Activated gamma-delta T cell treated with anti-CD3 and anti-CD28 coated beads, Interleukin-2, amount 50 U/mL, for 16 hours (primary cell): ENCODE data around the gene RASA3.
A peak's percentile ranks its signal among the peaks of the same experiment; 100 is the strongest.
"Not testable (repeated sequence)": the region's sequence is repeated elsewhere in the genome, so short reads cannot be mapped to it uniquely, and the experiment has no call there.

ENCODE experiments used
- DNase-seq: peaks from one replicate; pipeline ENCODE4 v3.0.0-alpha.2; 2020; ENCODE audit warnings: low read depth

The RASA3 gene

DNA sequence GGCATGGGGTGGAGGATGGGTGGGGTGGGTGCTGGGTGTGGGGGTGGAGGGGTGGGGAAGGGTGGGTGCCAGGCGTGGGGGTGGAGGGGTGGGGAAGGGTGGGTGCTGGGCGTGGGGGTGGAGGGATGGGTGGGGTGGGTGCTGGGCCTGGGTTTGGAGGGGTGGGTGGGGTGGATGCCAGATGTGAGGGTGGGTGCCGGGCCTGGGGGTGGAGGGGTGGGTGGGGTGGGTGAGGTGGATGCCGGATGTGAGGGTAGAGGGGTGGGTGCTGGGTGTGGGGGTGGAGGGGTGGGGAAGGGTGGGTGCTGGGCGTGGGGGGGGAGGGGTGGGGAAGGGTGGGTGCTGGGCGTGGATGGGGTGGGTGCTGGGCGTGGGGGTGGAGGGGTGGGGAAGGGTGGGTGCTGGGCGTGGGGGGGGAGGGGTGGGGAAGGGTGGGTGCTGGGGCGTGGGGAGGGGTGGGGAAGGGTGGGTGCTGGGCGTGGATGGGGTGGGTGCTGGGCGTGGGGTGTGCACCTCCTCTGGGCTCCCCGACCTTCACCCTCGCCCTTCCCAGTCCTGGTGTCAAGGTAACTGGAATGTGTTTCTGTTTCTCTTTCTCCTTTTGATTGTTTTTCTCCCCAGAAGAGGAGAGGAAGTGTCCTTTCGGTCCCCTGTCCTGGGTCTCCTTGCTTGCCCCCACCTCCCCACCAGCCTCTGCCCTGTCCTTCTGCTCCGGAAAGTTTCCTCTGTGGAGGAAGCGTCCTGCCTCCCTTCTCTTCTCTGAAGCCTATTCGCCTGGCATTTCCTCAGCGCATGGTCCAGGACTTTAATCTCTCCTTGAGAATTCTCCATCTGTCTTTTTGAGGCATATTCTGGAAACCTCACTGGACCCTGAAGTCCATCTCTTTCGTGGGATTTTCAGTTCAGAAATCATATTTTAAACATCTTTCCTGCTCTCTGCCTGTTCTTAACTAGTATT is 23.8 kb upstream of the RASA3 start:
- no peak for DNase-seq

DNA sequence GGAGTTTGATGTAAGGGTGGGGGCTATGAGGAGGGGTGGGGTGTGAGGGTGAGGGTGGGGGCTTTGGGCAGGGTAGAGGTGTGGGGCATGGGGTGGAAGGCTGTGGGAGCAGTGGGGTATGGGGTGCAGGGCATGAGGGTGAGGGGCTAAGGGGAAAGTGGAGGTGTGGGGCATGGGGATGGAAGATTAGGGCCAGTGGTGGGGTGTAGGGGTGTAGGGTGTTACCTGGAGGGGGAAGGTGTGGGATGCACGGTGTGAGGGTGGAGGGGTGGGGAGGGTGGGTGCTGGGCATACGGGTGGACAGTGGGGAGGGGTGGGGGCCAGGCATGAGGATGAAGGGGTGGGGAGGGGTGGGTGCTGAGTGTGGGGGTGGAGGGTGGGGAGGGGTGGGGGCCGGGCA is 22.9 kb upstream of the RASA3 start:
- DNase-seq: no peak

DNA sequence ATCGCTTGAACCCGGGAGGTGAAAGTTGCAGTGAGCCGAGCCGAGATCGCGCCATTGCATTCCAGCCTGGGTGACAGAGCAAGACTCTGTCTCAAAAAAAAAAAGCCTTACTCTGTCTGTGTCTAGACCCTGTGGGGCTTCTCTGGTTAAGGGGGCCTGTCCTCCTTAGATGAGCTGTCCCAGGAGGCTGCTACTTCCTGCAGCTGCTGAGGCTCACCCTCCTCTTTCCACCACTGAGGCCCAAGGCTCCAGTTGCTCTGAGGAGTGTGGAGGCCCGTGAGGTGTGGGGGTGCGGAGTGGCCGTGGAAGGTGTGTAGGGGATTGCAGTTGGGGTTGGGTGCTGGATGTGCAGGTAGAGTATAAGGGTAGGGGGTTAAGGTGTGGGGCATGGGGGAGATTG is 22.1 kb upstream of the RASA3 start:
- no peak for DNase-seq

DNA sequence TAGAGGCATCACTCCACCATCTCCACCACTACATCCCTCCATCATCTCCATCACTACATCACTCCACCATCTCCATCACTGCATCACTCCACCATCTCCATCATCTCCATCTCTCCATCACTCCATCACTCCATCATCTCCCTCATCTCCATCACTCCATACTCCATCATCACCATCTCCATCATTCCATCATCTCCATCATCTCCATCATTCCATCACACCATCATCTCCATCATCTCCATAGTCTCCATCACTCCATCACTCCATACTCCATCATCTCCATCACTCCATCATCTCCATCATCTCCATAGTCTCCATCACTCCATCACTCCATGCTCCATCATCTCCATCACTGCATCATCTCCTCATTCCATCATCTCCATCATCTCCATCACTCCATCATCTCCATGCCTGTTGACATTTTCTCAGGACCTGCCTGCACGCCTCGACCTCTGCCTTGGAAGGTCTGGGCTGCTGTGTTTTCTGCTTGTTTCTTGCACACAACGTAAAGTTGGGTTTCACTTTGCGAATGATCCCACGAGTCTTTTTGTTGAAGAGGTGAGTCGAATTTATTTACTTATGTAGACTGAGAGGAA is 21.2 kb upstream of the RASA3 start:
- no peak for DNase-seq

DNA sequence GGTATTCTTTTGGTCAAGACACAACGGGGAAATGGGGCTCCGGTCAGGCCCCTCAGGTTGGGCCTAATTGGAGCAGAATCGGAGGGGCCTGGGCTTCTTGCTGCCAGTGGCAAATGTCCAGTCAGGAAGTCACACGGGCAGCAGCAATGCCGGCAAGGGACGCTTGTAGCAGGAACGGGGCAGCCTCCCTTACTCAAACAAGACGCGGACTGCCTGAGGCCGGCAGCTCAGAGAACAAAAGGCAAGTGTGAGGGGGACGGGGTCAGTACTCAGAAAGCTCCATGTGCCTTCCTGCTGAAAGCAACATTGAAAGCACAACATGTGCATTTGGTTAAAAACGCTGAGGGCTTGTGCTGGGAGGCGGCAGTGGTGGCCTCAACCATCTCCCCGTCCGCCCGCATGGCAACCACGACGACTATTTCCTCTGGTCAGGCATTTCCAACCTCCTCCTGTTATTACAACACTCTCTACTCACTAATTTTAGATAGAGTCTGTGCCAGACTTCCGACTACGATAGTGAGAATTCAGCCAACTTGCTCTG is 20.5 kb upstream of the RASA3 start:
- no peak for DNase-seq

DNA sequence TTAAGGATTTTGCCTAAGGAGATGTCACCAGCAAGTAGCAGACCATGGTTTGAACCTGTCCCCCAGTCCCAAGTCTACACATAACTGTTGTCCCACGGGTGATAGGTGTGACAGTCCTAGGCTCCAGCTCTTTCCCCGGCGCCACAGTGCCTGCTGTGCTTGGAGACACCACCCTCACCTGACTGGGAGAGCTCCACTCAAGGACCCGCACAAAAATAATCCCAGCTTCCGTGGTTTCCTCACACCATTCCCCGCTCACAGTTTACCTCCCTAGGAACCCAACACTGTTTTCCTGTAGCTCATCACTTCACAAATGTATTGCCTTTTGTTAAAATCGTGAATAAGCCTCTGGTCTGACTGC is 19.8 kb upstream of the RASA3 start:
- no peak for DNase-seq

DNA sequence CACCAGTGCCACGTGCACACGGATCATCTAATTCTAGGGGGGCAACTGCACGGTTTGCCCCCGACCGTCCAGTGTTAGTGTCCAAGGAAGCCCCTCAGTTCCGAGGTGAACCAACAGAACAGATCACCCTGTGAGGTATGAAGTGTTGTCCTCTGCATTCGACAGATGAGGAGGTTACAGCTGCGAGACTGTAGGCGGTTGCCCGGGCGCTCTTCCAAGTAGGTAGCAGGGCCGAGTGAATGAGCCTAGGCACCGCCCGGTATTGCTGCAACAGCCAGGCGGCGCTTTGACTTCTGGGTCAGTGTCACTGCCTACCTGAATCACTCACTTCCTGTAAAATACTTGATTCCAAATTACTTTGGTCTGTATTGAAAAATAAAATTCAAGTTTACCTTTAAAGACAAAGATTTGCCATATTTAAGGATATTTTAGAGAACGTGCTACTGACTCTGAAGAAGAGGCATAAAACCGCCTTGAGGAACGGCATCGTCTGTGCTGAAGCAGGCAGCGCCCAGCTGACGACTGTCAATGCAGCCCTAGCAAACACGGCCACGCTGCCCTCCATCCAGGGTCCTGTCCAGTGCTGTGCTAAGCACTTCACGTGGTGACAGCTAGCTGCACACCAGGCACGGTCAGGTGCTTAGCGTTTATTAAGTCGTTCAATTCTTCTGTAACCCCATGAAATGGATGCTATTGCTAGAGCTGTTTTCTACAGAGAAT is 19.3 kb upstream of the RASA3 start:
- DNase-seq: no peak

DNA sequence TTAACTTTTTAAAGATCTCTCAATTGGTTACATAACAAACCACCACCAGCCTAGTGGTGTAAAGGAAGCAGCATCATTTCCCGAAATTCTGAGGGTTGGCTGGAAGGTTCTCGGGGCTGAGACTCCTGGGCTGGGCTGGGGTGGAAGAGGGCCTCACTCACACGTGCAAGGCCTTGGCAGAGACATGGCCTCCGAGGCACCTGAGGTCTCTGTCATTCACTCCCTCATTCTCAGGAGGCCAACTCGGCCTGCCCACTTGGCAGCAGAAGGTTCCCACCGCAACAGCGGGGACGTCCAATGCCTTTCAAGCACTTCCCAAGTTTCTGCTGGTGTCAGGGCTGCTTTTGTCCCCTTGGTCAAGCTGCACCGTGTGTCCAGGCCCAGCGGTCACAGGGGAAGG is 18.6 kb upstream of the RASA3 start:
- no peak for DNase-seq

DNA sequence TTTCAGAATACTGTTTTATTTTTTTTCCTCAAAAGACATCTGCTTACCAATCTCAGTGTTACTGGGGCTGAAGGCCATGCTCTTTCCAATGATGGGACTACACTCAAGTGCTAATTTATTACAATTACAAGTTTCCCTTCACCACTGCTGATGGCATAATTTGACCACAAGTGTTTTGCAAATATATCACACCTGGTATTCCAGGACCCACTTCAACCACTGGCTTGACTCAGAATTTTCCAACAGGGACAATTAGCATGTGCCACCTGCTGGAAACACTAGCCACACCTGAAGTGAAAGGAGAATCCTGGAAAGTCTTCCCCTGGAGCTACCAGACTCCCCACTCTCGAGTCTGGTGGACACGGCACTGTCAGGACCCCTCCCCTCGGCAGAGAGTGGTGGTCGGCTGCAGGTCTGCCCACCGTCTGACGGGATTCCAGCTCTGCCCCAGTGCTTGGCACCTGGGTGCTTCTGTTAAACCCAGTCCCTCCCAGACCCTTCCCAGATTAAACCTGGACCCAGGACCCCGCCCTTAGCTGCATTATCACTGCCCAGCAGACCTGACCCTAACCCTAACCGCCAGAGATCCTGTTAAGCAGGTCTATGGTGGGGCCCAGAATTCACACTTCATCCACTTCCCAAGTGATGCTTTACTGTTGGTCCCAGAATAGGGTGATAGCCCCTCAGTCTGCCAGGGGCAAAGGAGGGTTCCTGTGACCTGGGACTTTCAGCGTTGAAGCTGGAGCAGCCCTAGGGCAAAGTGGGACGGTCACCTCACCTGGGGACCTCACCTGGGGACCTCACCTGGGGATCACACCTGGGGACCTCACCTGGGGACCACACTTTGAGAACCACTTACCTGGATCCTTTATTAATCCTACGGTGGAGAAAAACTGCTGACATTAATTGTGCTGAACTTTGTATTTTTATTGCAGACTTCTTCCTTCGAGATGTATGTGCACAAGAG is 17.6 kb upstream of the RASA3 start:
- DNase-seq: no peak

DNA sequence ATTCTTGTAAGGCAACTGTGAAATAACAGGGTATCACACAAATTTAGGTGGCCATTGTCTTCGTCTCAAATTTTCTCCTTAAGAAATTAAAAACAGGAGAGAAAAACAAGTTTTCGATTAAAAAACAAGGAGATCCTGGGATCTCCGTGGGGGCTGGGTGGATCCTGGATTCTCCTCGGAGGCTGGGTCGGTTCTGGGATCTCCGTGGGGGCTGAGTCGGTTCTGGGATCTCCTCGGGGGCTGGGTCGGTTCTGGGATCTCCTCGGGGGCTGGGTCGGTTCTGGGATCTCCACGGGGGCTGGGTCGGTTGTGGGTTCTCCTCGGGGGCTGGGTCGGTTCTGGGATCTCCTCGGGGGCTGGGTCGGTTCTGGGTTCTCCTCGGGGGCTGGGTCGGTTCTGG is 16.5 kb upstream of the RASA3 start:
- DNase-seq: not testable (repeated sequence)

DNA sequence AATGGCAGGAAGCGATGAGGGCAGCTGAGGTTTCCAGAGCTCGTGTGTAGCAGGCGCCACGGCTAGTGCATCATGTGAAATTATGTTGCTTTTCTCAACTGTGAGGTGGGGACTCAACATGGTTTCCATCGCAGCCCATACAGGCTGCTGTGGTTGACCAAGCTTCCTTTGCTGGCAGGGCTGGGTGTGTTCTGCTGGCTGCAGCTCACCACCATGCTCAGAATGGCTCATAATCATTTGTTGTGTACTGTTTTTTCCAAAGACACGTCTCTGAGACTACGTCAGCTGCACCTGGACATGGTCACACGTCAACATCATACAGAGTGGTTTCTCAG is 16.1 kb upstream of the RASA3 start:
- peak; percentile 76 for DNase-seq

DNA sequence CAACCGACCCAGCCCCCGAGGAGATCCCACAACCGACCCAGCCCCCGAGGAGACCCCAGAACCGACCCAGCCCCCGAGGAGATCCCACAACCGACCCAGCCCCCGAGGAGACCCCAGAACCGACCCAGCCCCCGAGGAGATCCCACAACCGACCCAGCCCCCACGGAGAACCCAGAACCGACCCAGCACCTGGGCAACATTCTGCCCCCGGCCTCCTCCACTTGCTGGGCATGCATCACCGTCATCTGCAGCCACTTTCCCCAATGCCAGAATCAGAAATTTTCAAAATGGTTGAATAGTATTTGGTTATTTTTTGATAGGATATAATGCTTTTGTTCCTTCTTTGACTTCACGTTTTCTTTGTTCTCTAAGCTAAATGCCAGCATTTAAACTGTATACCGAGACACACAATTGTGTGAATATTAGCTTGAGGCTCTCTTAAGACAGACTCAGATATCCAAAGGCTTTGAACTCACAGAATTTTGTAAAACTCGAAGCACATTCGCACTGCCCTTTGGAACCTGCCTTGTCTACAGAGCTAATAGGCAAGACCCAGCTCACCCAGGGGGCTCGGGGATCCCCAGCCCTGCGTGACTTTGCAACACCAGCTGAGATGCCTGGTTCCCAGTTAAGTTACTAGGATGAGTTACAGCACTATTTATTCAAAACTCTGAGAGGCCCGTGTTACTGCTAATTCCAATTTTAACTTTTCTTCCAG is 15.5 kb upstream of the RASA3 start:
- DNase-seq: no peak

DNA sequence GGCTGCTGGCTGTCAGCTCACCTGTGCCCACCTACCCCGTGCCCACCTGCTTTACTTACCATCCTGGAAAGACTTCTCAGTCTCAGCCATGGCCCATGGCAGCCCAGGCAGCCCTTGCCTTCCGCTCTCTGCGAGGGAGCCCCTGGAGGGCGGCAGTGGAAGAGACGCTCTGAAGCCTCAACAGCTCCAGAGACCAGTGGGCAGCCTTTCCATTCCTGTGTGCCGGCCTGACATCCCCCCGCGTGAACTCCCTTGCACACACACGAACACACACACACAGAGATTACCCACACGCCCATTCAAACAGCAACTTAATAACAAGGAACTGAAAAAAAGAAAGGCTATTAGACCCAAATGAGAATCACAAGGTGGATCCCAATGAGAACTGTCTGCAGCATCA is 14.2 kb upstream of the RASA3 start:
- no peak for DNase-seq

DNA sequence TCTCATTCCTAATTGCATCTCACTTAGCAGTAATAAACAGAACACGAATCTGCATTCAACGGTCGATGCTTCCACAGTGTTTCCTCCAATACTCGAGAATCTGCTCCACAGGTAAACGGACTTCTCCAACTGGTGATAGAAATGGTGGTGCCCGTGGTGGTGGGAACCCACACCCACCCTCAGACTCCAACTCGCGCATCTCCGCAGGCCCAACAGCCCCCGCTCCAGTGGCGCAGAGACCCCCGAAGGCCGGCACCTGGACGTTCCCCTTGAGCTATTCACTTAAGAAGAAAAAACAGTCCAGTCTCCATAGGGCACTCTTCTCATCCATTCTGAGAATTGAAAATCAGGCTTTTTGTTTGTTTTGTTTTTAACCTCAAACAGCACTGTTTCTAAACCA is 13.8 kb upstream of the RASA3 start:
- DNase-seq: no peak

DNA sequence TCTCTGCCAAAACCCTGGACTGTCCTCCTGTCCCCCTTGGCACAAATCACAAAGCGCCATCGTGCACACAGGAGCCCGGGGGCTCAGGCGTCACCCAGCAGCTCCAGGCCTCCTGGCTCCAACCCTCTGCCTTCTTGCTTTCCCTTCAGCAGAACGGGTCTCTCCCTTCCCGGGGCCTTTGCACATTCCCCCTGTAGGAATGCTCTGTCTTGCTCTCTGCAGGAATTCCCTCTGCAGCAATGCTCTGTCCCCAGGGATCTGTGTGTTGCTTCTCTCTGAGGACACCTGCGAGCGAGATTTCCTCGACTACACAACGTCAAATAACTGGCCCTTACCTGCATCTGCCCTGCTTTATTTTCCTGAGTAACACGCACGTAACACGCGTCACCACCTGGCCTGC is 13.3 kb upstream of the RASA3 start:
- no peak for DNase-seq

DNA sequence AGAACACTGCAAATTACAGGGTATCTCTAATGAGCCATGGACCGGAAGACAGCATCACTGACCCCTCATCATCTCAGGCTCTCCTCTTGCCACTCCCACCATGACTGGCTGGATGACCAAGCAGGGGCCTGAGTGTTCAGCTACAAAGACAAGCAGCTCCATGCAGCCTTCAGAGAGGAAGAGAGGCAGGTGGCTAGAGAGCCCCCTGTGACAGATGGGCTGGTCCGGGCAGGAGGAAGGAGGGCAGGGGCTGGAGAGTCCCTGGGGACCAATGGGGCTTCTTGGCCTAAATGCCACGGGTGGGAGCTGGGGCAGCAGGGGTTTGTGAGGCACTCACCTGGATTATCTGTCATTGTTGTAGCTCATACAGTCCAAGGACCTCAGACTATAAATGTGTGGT is 12.8 kb upstream of the RASA3 start:
- DNase-seq: no peak

DNA sequence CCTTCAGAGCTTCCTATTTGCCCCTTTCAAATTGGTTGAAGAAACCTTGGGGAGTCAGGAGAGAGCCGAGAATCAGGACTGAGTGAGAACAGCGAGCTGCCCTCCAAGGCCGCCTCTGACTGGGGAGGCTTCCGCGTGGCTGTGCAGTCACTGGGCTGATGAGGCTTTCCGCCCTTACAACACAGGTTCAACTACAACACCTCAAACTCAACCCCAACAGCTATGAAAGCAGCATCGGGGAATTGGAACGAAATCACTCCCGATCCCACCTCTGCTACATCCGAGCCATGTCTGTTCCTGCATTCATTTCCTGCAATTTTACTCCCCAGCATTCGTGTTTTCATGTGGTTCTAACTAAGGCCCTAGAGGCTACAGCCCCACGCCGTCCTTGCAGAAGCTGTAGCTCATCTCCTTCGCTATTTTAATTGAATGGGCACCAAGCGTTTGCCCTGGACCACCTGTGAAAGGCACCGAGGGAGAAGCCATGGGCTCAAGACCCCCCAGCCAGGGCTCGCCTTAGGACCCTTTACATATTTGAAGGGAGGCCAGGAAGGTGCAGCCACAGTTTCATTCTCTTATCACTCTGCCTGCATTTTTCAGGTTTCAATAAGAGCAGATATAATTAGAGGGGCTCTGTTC is 12.3 kb upstream of the RASA3 start:
- no peak for DNase-seq

DNA sequence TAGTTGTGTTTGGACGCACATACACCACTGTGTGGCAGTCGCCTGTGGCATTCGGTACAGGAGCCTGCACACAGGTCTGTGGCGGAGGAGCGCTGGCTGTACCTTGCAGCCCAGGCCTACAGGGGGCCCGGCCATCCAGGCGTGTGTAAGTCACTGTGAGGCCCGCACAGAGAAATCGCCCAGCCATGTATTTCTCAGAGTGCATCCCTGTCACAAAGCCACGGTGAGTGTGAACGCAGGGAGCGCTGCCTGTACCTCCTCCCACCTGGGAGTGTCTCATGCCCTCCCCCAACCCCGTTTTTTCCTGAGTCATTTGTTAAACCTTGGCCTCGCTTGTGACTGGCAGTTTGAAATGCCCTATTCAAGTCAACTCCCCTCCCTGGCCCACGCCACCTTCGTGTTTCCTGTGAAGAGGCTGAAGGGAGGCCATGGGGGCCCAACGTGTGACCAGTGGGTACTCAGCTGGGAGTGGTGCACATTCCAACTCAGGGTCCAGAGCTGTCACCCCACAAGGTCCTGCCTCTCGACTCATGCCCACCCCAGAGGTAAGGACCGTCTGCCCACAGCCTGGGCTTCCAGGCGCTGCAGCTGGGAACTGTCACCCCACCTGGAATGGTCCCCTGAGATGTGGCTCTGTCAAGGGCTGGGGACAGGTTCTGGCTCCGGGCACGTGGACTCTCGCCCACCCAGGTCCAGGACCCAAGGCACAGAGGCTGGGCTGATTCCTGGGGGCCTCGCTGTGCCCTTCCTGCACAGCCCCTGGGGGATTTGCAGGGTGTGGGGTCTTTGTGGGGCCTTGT is 11.6 kb upstream of the RASA3 start:
- DNase-seq: no peak

DNA sequence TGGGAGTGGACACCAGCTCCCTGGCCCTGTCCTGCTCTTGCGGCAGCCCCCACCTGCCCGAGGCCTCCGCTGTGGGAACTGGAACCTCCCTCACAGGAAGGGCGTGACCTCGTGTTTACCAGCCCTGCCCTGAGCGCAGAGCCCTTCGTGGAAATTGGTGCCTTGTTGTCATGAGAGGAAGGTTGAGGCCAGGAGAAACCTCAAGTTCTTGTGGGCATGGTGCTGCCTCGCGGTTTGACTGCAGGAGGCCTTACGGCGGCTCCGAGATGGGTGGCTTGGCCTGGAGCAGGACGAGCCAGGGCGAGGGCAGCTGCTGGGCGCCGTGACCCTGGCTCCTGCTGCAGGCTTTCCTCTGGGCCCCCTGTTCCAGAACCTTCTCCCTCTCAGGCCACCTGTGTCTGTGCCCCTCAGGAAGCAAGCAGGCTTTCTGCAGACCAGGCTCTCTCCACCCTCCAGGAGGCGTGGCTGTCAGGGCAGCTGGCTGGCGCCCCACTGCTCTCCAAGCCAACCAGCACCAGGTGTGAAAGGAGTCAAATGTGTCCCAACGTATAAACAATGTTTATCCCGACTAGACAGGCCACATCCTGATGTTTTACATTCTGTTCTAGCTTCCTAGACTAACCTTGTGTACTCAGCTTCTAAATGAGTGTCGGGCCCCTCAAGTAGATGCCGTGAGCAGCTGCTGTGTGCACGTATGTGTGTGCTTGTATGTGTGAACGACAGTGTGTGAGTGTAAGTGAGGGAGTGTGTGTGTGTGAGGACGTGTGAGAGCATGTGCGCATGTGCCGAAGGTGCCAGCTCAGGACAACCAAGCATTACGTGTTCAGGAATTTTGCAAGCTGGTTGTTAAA is 10.4 kb upstream of the RASA3 start:
- DNase-seq: peak; percentile 60
